K562 treated with DMSO at 1 percent for 4 hours (cell line): ENCODE measurements around the gene ZRANB1. TPM values are rescaled to one million over a fixed set of nuclear protein-coding genes. Genes with fewer than 3 reads are reported as not detected.

Source experiments
- total RNA-seq: library from RNA; unstranded; fragments of 300-600 nt; gene quantifications from 2 replicates; pipeline ENCODE4 v1.2.3, GENCODE V29; 2022; ENCODE audit not compliant: insufficient read depth

ZRANB1 gene
- 0.42 and 0.46 TPM in 2 replicates for total RNA-seq

DNA sequence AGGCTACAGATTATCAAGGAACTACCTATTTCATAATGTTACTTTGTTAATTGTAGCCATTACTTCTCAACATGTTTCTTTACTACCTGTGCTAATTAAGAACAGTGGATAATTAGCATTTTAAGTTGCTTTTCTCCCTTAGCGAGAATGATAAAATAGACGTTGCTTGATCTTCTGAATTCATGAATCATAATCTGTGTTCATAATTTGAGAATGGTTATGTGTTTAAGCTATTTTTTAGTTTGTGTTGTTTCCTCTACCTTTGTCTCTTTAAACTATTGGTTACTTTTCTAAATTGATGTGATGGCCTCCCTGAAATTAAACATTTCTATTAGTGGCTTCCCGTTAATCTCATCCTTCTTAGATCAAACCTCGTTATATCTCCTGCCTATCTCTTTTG, at the start of gene ZRANB1:
Gene ZRANB1, plus strand, starts transcription at position 301 of the 400 bp plus-strand sequence. CDS start 371 bp downstream, outside the sequence.

Other genes with a start within 250 kb of the ZRANB1 start
- 12.0 and 18.4 TPM in 2 replicates for gene FAM53B, start 197.7 kb upstream of the ZRANB1 start, total RNA-seq
- gene EEF1AKMT2, start 150.2 kb upstream of the ZRANB1 start, total RNA-seq: 7.5 and 11.9 TPM in 2 replicates
- 8.5 and 8.9 TPM in 2 replicates for gene ABRAXAS2, start 140.3 kb upstream of the ZRANB1 start, total RNA-seq
- 5.5 TPM in 1 of 2 replicates, not detected in the other for gene CTBP2, start 218.4 kb downstream of the ZRANB1 start, total RNA-seq